ENCODE measurements around the gene APOH. TPM values are rescaled to one million over a fixed set of nuclear protein-coding genes. Genes with fewer than 3 reads are reported as not detected.

APOH gene
- total RNA-seq, 6 donors from 2014 or later = 1.3 to 14.2 (median 8.4) TPM; not detected in 1

- Histone ChIP-seq H3K4me1 (no peaks in the 10 kb centered on the region), H3K4me3 (no peak overlapping the region), H3K27ac (no peak overlapping the region), H3K36me3 (no peaks in the 10 kb centered on the region), H3K9me3 (no peaks in the 10 kb centered on the region), H3K27me3 (no peaks in the 10 kb centered on the region)
- DNase-seq = no peak
- 55 to 57% methylated on average over 3 of the region's 3 CpGs for WGBS, 2 donors
- TF ChIP-seq CTCF (IDR thresholded peaks at IDR 0.05) (no peak), EP300 (IDR thresholded peaks at IDR 0.05) (no peak), POLR2AphosphoS5 (IDR thresholded peaks at IDR 0.05) (no peak), POLR2A (IDR thresholded peaks at IDR 0.05) (no peak)
- ATAC-seq (ENCODE audit: low FRiP score in 2 of 2) = no peak
Measured at GRCh38 chr17:66240630-66241029, 11.4 kb upstream of the APOH start.

- Histone ChIP-seq H3K9me3 (no peaks in the 10 kb centered on the region), H3K27me3 (no peaks in the 10 kb centered on the region), H3K4me3 (no peak overlapping the region), H3K27ac (no peak overlapping the region), H3K36me3 (no peaks in the 10 kb centered on the region), H3K4me1 (no peaks in the 10 kb centered on the region)
- ATAC-seq (ENCODE audit: low FRiP score in 2 of 2) = no peak
- TF ChIP-seq POLR2A (IDR thresholded peaks at IDR 0.05) = no peak
- TF ChIP-seq POLR2AphosphoS5 (IDR thresholded peaks at IDR 0.05) = no peak
- no peak for TF ChIP-seq CTCF (IDR thresholded peaks at IDR 0.05)
- TF ChIP-seq EP300 (IDR thresholded peaks at IDR 0.05) = no peak
- WGBS, 2 donors = 88 to 93% methylated on average over 6 of the region's 6 CpGs
- no peak for DNase-seq
Measured at GRCh38 chr17:66240013-66240412, 10.8 kb upstream of the APOH start.

- no peaks in the 10 kb centered on the region for H3K36me3 ChIP-seq
- no peak overlapping the region for H3K4me3 ChIP-seq
- WGBS, 2 donors = 94 to 97% methylated on average over 3 of the region's 3 CpGs
- H3K4me1 ChIP-seq = peaks cover 0 to 4% (median 0%) of the 10 kb centered on the region in 4 donors
- no peak for ATAC-seq (ENCODE audit: low FRiP score in 2 of 2)
- TF ChIP-seq EP300 (IDR thresholded peaks at IDR 0.05) = no peak
- TF ChIP-seq POLR2A (IDR thresholded peaks at IDR 0.05) = no peak
- no peak for TF ChIP-seq POLR2AphosphoS5 (IDR thresholded peaks at IDR 0.05)
- no peak for TF ChIP-seq CTCF (IDR thresholded peaks at IDR 0.05)
- no peaks in the 10 kb centered on the region for H3K9me3 ChIP-seq
- no peak overlapping the region for H3K27ac ChIP-seq
- no peaks in the 10 kb centered on the region for H3K27me3 ChIP-seq
- no peak for DNase-seq
Measured at GRCh38 chr17:66235377-66235994, 6.3 kb upstream of the APOH start.

GRCh38 chr17:66234611-66235010, 5.4 kb upstream of the APOH start:
- WGBS, 2 donors = 96 to 97% methylated on average over 3 of the region's 3 CpGs
- H3K4me1 ChIP-seq = peaks cover 0 to 7% (median 0%) of the 10 kb centered on the region in 4 donors

More at GRCh38 chr17:66234611-66235010, 5.4 kb upstream of the APOH start:
- no peak overlapping the region for H3K4me3 ChIP-seq
- ATAC-seq (ENCODE audit: low FRiP score in 2 of 2) (no peak), DNase-seq (no peak)
- H3K27ac ChIP-seq = no peak overlapping the region
- no peaks in the 10 kb centered on the region for H3K36me3 ChIP-seq
- no peaks in the 10 kb centered on the region for H3K27me3 ChIP-seq
- H3K9me3 ChIP-seq = no peaks in the 10 kb centered on the region
- TF ChIP-seq CTCF (IDR thresholded peaks at IDR 0.05) = no peak
- no peak for TF ChIP-seq POLR2A (IDR thresholded peaks at IDR 0.05)
- TF ChIP-seq EP300 (IDR thresholded peaks at IDR 0.05) = no peak
- no peak for TF ChIP-seq POLR2AphosphoS5 (IDR thresholded peaks at IDR 0.05)

All from upper lobe of left lung (tissue), 6 donors.